Fibroblast of the aortic adventitia (primary cell): Measurements from ENCODE around the gene LRMDA. TPM values are rescaled to one million over a fixed set of nuclear protein-coding genes. Genes with fewer than 3 reads are reported as not detected.

Experiments used
- DNase-seq: peaks from one replicate; pipeline ENCODE4 v3.0.0-alpha.2; 2010; ENCODE audit warnings: low read depth
- H3K4me3 ChIP-seq: 2 replicates; pipeline ENCODE4 v1.5.1; 2011; ENCODE audit warnings: low read depth, mild to moderate bottlenecking, control low read depth, low read length, moderate library complexity
- total RNA-seq: library from RNA; depleted of rRNA; stranded (reverse); fragments of >200 nt; gene quantifications from 2 replicates; pipeline ENCODE4 v1.2.3, GENCODE V29; 2012; ENCODE audit warnings: low replicate concordance
- TF ChIP-seq, protein P1 (sequence below): IDR thresholded peaks from 2 replicates; pipeline ENCODE4 v1.5.1; 2011; ENCODE audit warnings: mild to moderate bottlenecking, low read length, control low read depth, inconsistent platforms; ENCODE audit not compliant: insufficient read depth

LRMDA gene
- total RNA-seq, 1 donor = 6.3 TPM

DNA sequence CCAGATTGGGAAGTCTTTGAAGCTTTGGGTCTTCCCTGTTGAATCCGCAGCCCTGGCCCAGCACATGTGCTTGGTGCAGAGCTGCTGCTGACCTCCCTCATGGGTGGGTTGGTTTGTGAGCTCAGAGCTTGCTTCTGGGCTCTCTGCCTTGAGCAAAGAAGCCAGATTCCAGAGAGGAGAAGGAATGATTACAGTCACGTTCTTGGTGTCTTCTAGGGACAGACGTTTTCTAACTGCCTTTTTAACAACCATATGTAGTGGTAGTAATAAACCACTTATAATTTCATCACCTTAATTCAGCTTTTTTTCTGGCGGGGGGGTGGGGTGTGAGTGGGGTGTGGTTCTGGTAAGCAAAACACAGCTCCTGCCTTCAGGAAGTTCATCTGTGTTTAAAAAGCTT, 39.5 kb downstream of the LRMDA start:
- H3K4me3 ChIP-seq = no peak overlapping the region
- DNase-seq = peak; percentile 71
- TF ChIP-seq, protein P1, sequence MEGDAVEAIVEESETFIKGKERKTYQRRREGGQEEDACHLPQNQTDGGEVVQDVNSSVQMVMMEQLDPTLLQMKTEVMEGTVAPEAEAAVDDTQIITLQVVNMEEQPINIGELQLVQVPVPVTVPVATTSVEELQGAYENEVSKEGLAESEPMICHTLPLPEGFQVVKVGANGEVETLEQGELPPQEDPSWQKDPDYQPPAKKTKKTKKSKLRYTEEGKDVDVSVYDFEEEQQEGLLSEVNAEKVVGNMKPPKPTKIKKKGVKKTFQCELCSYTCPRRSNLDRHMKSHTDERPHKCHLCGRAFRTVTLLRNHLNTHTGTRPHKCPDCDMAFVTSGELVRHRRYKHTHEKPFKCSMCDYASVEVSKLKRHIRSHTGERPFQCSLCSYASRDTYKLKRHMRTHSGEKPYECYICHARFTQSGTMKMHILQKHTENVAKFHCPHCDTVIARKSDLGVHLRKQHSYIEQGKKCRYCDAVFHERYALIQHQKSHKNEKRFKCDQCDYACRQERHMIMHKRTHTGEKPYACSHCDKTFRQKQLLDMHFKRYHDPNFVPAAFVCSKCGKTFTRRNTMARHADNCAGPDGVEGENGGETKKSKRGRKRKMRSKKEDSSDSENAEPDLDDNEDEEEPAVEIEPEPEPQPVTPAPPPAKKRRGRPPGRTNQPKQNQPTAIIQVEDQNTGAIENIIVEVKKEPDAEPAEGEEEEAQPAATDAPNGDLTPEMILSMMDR = no peak

DNA sequence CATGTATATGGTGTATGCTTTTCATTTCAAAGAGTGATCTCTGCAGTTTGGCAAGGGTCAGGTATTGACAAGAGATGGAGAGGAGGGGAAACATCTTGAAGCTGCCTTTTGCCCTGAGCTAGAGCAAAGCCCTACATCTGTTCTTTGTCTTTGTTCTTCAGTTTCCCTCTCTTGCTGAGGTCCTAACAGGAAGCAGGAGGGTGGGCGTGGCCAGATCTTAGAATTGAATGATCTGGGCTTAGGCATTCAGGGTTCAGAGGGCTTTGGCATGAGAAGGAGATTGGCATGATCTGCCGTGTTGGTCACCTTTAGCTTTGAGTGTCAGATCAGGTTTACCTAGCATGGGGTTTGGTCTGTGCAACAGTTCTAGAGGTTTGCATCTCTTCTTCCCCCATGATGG, 41.3 kb downstream of the LRMDA start:
- TF ChIP-seq, protein P1 = no peak
- H3K4me3 ChIP-seq = no peak overlapping the region
- DNase-seq = no peak

DNA sequence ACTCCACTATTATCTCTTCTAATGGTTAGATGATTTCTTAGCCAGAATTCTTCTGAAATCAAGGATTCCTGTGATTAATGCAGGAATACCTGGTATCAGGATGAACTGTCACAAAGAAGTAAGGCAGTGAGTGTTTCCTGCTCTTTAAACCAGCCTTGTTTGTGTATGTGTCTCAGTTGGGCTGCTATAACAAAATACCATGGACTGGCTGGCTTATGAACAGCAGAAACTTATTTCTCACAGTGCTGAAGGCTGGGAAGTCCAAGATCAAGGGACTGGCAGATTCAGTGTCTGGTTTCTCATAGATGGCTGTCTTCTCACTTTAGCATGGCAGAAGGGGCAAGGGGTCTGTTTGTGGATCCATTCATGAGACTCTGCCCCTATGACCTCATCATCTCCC, 42.7 kb downstream of the LRMDA start:
- TF ChIP-seq, protein P1 = no peak
- DNase-seq = no peak
- H3K4me3 ChIP-seq = no peak overlapping the region

DNA sequence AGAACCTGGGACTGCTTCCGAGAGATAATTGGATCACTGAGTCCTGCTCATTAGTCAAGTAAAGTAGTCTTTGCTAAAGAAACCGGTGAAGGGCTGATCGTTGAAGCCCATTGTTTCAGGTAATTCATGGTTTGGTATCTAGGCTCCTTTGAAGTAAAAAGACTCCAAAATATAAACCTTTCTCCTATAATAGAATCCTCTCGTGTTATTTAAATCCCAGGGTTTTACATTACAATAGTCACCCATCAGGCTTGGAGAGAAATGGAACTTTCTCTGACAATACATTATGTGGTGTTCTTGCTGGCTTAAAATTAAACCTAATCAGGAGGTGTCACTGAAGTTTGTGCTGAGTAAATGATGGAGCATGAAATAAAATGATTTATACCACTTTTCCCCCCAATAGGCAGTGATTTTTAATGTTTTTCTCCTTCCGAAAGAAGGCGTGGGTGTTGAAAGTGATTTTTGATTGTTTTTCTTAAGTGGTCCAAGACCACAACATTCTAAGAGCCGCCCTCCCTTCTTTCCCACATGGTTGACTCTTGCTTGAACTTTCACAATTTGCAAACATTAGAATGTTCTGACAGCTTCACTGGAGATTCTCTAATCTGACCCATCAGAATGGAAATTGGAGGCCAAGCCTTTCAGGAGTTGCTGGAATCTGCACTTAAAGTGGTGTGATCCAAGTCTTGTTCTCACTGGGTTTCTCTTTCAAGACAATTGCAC, 44.2 kb downstream of the LRMDA start:
- TF ChIP-seq, protein P1 = no peak
- H3K4me3 ChIP-seq = no peak overlapping the region
- peak; percentile 96 for DNase-seq

DNA sequence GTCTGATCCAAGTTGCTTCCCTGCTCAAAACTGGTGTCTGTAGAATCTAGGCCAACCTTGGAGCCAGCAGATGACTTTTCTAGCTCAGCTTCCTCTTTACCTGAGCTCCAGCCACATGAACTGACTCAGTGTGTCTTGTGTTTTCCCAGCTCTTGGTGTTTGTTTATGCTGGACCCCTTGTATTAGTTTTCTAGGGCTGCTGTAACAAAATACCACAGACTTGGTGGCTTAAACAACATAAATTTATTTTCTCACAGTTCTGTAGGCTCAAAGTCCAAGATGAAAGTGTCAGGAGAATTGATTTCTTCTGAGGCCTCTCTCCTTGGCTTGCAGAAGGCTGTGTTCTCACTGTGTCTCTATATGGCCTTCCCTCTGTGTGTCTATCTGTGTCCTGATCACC, 45.1 kb downstream of the LRMDA start:
- DNase-seq = no peak
- TF ChIP-seq, protein P1 = no peak
- no peak overlapping the region for H3K4me3 ChIP-seq

DNA sequence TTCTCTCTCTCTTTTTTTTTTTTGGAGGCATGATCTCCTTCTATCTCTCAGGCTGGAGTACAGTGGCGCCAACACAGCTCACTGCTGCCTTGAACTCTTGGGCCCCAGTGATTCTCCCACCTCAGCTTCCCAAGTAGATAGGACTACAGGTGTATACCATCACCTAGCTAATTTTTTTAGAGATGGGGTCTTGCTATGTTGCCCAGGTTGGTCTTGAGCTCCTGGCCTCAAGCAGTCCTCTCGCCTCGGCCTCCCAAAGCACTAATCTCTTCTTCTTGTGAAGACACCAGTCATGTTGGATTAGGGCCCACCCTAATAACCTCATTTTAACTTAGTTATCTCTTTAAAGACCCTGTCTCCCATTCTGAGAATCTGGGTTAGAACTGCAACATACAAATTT, 45.6 kb downstream of the LRMDA start:
- DNase-seq = no peak
- TF ChIP-seq, protein P1 = no peak
- no peak overlapping the region for H3K4me3 ChIP-seq

DNA sequence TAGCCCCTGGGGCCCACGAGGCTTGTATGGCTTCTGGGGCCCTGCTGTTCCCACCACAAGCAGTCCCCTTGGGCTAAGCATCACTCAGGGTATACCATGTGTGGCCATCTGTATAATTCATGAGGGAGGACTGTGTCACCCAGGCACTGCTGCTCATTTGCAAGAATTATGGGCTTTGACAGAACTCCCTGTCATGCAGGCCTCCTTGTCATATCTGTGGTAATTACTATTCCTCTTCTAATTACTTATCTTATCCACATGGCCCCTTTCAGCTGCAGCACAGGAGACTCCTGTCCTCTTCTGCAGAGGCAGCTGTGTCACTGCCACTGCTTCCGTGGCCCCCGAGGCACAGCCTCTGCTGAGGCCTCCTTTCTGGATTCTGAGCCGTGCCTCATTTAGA, 46.3 kb downstream of the LRMDA start:
- no peak overlapping the region for H3K4me3 ChIP-seq
- TF ChIP-seq, protein P1 = no peak
- no peak for DNase-seq
